Common myeloid progenitor, CD34-positive (primary cell): ENCODE measurements around the gene ERICH6B.
"Not testable (repeated sequence)": the region's sequence is repeated elsewhere in the genome, so short reads cannot be mapped to it uniquely, and the experiment has no call there.

Experiments used
- CTCF ChIA-PET: fragments of 350-600 bp; sonication (Branson Sonifier 250); formaldehyde crosslinking; loops from one replicate; lab custom pipeline; 2021; ENCODE audit warnings: antibody characterized with exemption; lab: Charles Lee
- POLR2A ChIA-PET: fragments of 350-600 bp; sonication (Branson Sonifier 250); formaldehyde crosslinking; loops from one replicate; lab custom pipeline; 2021; ENCODE audit warnings: antibody characterized with exemption; lab: Charles Lee
- DNase-seq, 3 donors: peaks; one replicate each; pipeline versions ENCODE4 v3.0.0 to v3.0.0-alpha.2; 2013
- H3K27ac ChIP-seq, 2 experiments: 1 replicate in 1 of 2; 2 replicates in 1 of 2; pipeline ENCODE4 v1.7.0; 2013; ENCODE audit warnings: inconsistent platforms in 2 of 2, low read length in 2 of 2, mild to moderate bottlenecking in 2 of 2, low read depth in 1 of 2, moderate library complexity in 1 of 2; ENCODE audit not compliant: severe bottlenecking in 2 of 2, insufficient read depth in 1 of 2, poor library complexity in 1 of 2
- H3K27me3 ChIP-seq, 5 experiments: replicated peaks in 2 of 5; 1 replicate in 3 of 5; 2 replicates in 2 of 5; pipeline versions ENCODE4 v1.6.1 to v1.7.0; 2013; ENCODE audit warnings: low read length in 4 of 5, mild to moderate bottlenecking in 2 of 5, moderate library complexity in 2 of 5, inconsistent platforms in 1 of 5; ENCODE audit not compliant: insufficient read depth in 5 of 5, control insufficient read depth in 4 of 5
- H3K36me3 ChIP-seq, 4 experiments: 1 replicate in 2 of 4; 2 replicates in 2 of 4; pipeline versions ENCODE4 v1.6.1 to v1.7.0; 2013; ENCODE audit warnings: low read length in 3 of 4, control low read depth in 1 of 4, mild to moderate bottlenecking in 1 of 4; ENCODE audit not compliant: control insufficient read depth in 4 of 4, insufficient read depth in 4 of 4
- H3K4me1 ChIP-seq, 4 experiments: 1 replicate in 3 of 4; 2 replicates in 1 of 4; pipeline versions ENCODE4 v1.6.1 to v1.7.1; 2013; ENCODE audit warnings: low read length in 3 of 4, mild to moderate bottlenecking in 3 of 4, control low read depth in 1 of 4, inconsistent platforms in 1 of 4, moderate library complexity in 1 of 4; ENCODE audit not compliant: control insufficient read depth in 4 of 4, insufficient read depth in 4 of 4; ENCODE audit errors: control extremely low read depth in 1 of 4
- H3K4me3 ChIP-seq, 7 experiments: 1 replicate in 4 of 7; 2 replicates in 3 of 7; pipeline versions ENCODE4 v1.5.1 to v1.7.0; 2013; ENCODE audit warnings: mild to moderate bottlenecking in 7 of 7, low read length in 6 of 7, moderate library complexity in 6 of 7, inconsistent platforms in 2 of 7, low read depth in 2 of 7, control low read depth in 1 of 7; ENCODE audit not compliant: insufficient read depth in 4 of 7, control insufficient read depth in 1 of 7; ENCODE audit errors: extremely low read depth in 1 of 7
- H3K9me3 ChIP-seq, 5 experiments: 1 replicate in 4 of 5; 2 replicates in 1 of 5; pipeline versions ENCODE4 v1.6.1 to v1.7.1; 2013; ENCODE audit warnings: low read length in 4 of 5, mild to moderate bottlenecking in 2 of 5, inconsistent platforms in 1 of 5, low read depth in 1 of 5, moderate library complexity in 1 of 5; ENCODE audit not compliant: control insufficient read depth in 4 of 5, insufficient read depth in 2 of 5; ENCODE audit errors: control extremely low read depth in 1 of 5
- WGBS: methylation state at CpG from one replicate; pipeline ENCODE4 v1.1.5; 2013; ENCODE audit not compliant: insufficient coverage; 5-methylcytosine and 5-hydroxymethylcytosine counted together

The ERICH6B gene

GRCh38 chr13:45645263-45645662, 29.7 kb upstream of the ERICH6B start:
- DNase-seq, H3K4me1 ChIP-seq, H3K27me3 ChIP-seq, POLR2A ChIA-PET, CTCF ChIA-PET, H3K36me3 ChIP-seq, H3K4me3 ChIP-seq, H3K27ac ChIP-seq: not testable (repeated sequence)
- WGBS, result no CpG with 5 or more reads among the region's 17 CpGs
- peaks cover 1 to 18% (median 14%) of the 10 kb centered on the region in 5 experiments for H3K9me3 ChIP-seq

- DNase-seq, H3K4me1 ChIP-seq, H3K36me3 ChIP-seq, H3K27me3 ChIP-seq, CTCF ChIA-PET, POLR2A ChIA-PET, H3K27ac ChIP-seq, H3K4me3 ChIP-seq: not testable (repeated sequence)
- peaks cover 1 to 18% (median 14%) of the 10 kb centered on the region in 5 experiments for H3K9me3 ChIP-seq
- WGBS, result no CpG with 5 or more reads among the region's 1 CpG
Observed at GRCh38 chr13:45642159-45642558, 26.6 kb upstream of the ERICH6B start.

GRCh38 chr13:45635291-45635690, 19.8 kb upstream of the ERICH6B start:
- H3K27ac ChIP-seq, H3K27me3 ChIP-seq, CTCF ChIA-PET, DNase-seq, H3K4me3 ChIP-seq, H3K9me3 ChIP-seq, POLR2A ChIA-PET, H3K36me3 ChIP-seq, H3K4me1 ChIP-seq: not testable (repeated sequence)
- no CpG with 5 or more reads among the region's 1 CpG for WGBS

DNA sequence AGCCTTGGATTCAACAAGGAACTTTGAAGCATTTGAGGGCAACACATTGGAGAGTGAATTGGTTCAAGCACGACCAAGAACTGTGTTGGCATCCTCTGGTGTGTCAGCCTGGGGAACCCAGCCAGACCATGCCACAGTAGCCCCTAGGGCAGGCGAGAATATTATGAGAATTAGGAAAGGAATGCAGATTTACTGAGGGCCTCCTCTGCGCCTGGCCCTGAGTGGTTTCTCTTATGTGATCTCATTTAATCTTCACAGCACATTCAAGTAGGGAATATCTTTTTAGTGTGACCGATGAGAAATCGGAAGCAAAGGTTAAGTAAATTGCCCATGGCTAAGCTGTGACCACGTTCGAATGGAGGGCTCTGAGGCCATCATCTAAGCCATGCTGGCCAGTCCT, 15.3 kb upstream of the ERICH6B start:
- CTCF ChIA-PET, result interaction anchor here (1.4 kb wide), 1 partner anchor 8 kb away, joined by 4 read pairs; no protein-coding TSS in a partner anchor
- WGBS, result 95% methylated on average over 3 of the region's 7 CpGs
- H3K9me3 ChIP-seq, result no peaks in the 10 kb centered on the region
- no peak overlapping the region for H3K27ac ChIP-seq
- H3K27me3 ChIP-seq, result no peaks in the 10 kb centered on the region
- DNase-seq, result no peak
- H3K36me3 ChIP-seq, result no peaks in the 10 kb centered on the region
- no peak overlapping the region for H3K4me3 ChIP-seq
- POLR2A ChIA-PET, result no interaction called here
- H3K4me1 ChIP-seq, result peaks cover 3 to 10% (median 7%) of the 10 kb centered on the region in 4 experiments

GRCh38 chr13:45629940-45630339, 14.4 kb upstream of the ERICH6B start:
- H3K4me1 ChIP-seq, result peaks cover 3 to 10% (median 7%) of the 10 kb centered on the region in 4 experiments
- WGBS, result no CpG with 5 or more reads among the region's 1 CpG
- DNase-seq, result no peak
- no peaks in the 10 kb centered on the region for H3K9me3 ChIP-seq
- POLR2A ChIA-PET, result no interaction called here
- H3K4me3 ChIP-seq, result no peak overlapping the region
- H3K27ac ChIP-seq, result no peak overlapping the region
- CTCF ChIA-PET, result no interaction called here
- no peaks in the 10 kb centered on the region for H3K27me3 ChIP-seq
- no peaks in the 10 kb centered on the region for H3K36me3 ChIP-seq

DNA sequence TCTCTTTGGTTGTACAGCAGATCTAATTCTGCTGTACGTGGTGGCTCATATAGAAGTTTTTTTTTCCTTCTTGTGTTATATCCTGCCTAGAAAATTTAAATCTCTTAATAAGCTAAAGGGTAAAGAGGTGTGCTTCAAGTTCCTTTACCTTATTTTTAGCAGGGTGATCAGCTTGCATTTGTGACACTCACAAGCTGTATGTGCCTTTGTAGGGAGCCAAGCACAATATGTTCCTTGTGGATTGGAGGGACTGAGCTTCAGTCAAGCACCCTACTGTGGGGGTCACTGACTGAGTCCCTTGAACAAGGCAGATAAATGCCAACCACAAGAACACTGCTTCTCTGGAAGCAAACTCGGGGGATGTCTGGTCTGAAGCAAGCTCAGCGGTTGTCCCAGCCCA, 12.6 kb upstream of the ERICH6B start:
- Histone ChIP-seq H3K4me3 (no peak overlapping the region), H3K27me3 (no peaks in the 10 kb centered on the region), H3K36me3 (no peaks in the 10 kb centered on the region), H3K4me1 (peaks cover 3 to 10% (median 7%) of the 10 kb centered on the region in 4 experiments), H3K9me3 (no peaks in the 10 kb centered on the region), H3K27ac (no peak overlapping the region)
- DNase-seq, result no peak
- WGBS, result 92% methylated on average over 3 of the region's 3 CpGs
- ChIA-PET CTCF (no interaction called here), POLR2A (no interaction called here)

DNA sequence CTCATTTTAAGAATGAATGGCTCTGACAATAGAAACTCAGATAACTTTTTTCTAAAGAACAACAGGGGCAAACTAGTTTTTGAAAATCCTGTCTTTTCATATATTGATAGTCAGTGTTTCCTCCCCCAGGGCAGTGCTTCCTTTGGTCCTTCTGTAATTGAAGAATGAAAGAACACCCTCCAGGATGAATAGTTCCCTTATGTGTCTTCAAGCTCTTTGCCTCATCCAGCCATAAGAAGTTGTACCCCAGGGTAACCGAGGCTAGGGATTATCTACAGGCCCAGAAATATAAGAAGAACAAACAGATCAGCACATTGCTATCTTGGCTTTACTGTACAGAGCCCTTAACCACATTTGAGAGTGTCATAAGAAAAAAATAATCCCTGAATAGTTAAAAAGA, 12.1 kb upstream of the ERICH6B start:
- CTCF ChIA-PET, result no interaction called here
- H3K4me3 ChIP-seq, result no peak overlapping the region
- WGBS, result no CpG with 5 or more reads among the region's 1 CpG
- H3K27ac ChIP-seq, result no peak overlapping the region
- no peaks in the 10 kb centered on the region for H3K9me3 ChIP-seq
- H3K36me3 ChIP-seq, result no peaks in the 10 kb centered on the region
- H3K4me1 ChIP-seq, result peaks cover 3 to 10% (median 7%) of the 10 kb centered on the region in 4 experiments
- peak in 1 of 3 donors; percentile 24 for DNase-seq
- no peaks in the 10 kb centered on the region for H3K27me3 ChIP-seq
- POLR2A ChIA-PET, result no interaction called here
